ENCODE data around the gene RPUSD1. TPM values are rescaled to one million over a fixed set of nuclear protein-coding genes. Genes with fewer than 3 reads are reported as not detected.
A peak's percentile ranks its signal among the peaks of the same experiment; 100 is the strongest.

RPUSD1 gene
- polyA plus RNA-seq, 1 of the 3 experiments (the other 2 are of a cell fraction), result 27.7 TPM

- TF ChIP-seq EZH2phosphoT487 (IDR thresholded peaks at IDR 0.05; ENCODE audit: borderline replicate concordance, low read depth) (no peak), IRF3 (IDR thresholded peaks at IDR 0.05; ENCODE audit: low read depth, low read length) (no peak), TCF12 (IDR thresholded peaks at IDR 0.05) (no peak), CHD2 (IDR thresholded peaks at IDR 0.05; ENCODE audit: low read length, partially characterized antibody) (no peak)
- H3K9me2 ChIP-seq, result no peaks in the 10 kb centered on the region
- H3K79me2 ChIP-seq (ENCODE audit: insufficient read depth), result no peaks in the 10 kb centered on the region
- H3K4me1 ChIP-seq (ENCODE audit: control insufficient read depth in 1 of 2, insufficient read depth in 2 of 2, low read depth in 1 of 2, low read length in 1 of 2), result peaks cover 0 to 3% of the 10 kb centered on the region in 2 experiments; a peak in 1 of 4 replicates
- H3K4me3 ChIP-seq (ENCODE audit: low read depth in 2 of 2, low read length in 1 of 2), result peak overlapping the region in 1 of 2 experiments; percentile 53; a peak in 2 of 4 replicates
- DNase-seq, result no peak
- peak overlapping the region; percentile 62; the same call in 1 of the 2 replicates for H3K4me2 ChIP-seq
- ChIA-PET POLR2A (no interaction called here), CTCF (interaction anchor here (0.8 to 10.1 kb wide), 6 partner anchors 14 to 292 kb away, joined by 3 to 61 read pairs (median 5); no protein-coding TSS in a partner anchor)
- H3K27me3 ChIP-seq (ENCODE audit: insufficient read depth), result peaks cover 15% of the 10 kb centered on the region; the same call in 1 of the 2 replicates
- H3K36me3 ChIP-seq (replicated peaks in 1 of 2; ENCODE audit: control insufficient read depth in 1 of 2, insufficient read depth in 2 of 2, low read length in 1 of 2), result no peaks in the 10 kb centered on the region
- H3K9me3 ChIP-seq, result no peaks in the 10 kb centered on the region
- H2AFZ ChIP-seq (ENCODE audit: low read depth), result no peak overlapping the region
- 59% methylated on average over 16 of the region's 22 CpGs for WGBS (ENCODE audit: low lambda C conversion rate)
- H3K9ac ChIP-seq, result no peak overlapping the region
- no peak overlapping the region for H3K27ac ChIP-seq (ENCODE audit: low read depth in 2 of 2, low read length in 1 of 2)
- H4K20me1 ChIP-seq (ENCODE audit: insufficient read depth), result no peaks in the 10 kb centered on the region
- no peaks in the 10 kb centered on the region for H3F3A ChIP-seq (replicated peaks; ENCODE audit: insufficient read depth)
Observed at GRCh38 chr16:813916-814412, 25.8 kb upstream of the RPUSD1 start.

- Histone ChIP-seq H2AFZ (ENCODE audit: low read depth) (no peak overlapping the region), H3K4me1 (ENCODE audit: control insufficient read depth in 1 of 2, insufficient read depth in 2 of 2, low read depth in 1 of 2, low read length in 1 of 2) (peaks cover 0 to 9% of the 10 kb centered on the region in 2 experiments; a peak in 1 of 4 replicates), H3K27me3 (ENCODE audit: insufficient read depth) (peaks cover 9% of the 10 kb centered on the region; the same call in 1 of the 2 replicates), H3K79me2 (ENCODE audit: insufficient read depth) (no peaks in the 10 kb centered on the region), H3K9me2 (no peaks in the 10 kb centered on the region), H3K27ac (ENCODE audit: low read depth in 2 of 2, low read length in 1 of 2) (no peak overlapping the region), H3K36me3 (replicated peaks in 1 of 2; ENCODE audit: control insufficient read depth in 1 of 2, insufficient read depth in 2 of 2, low read length in 1 of 2) (no peaks in the 10 kb centered on the region), H4K20me1 (ENCODE audit: insufficient read depth) (no peaks in the 10 kb centered on the region), H3F3A (replicated peaks; ENCODE audit: insufficient read depth) (no peaks in the 10 kb centered on the region), H3K4me3 (ENCODE audit: low read depth in 2 of 2, low read length in 1 of 2) (peak overlapping the region; percentile 15 to 53), H3K4me2 (peak overlapping the region; percentile 62), H3K9ac (no peak overlapping the region), H3K9me3 (no peaks in the 10 kb centered on the region)
- POLR2A ChIA-PET, result no interaction called here
- CTCF ChIA-PET, result interaction anchor here (0.6 to 10.1 kb wide), 7 partner anchors 14 to 293 kb away, joined by 3 to 61 read pairs (median 3); no protein-coding TSS in a partner anchor
- WGBS (ENCODE audit: low lambda C conversion rate), result 8% methylated on average over 26 of the region's 67 CpGs
- DNase-seq, result peak; percentile 92
- TF ChIP-seq GABPA (IDR thresholded peaks at IDR 0.05; ENCODE audit: low read depth), result no peak
- no peak for TF ChIP-seq RCOR1 (IDR thresholded peaks at IDR 0.05; ENCODE audit: low read length)
- no peak for TF ChIP-seq PBX3 (IDR thresholded peaks at IDR 0.05)
- no peak for TF ChIP-seq POLR2AphosphoS5 (IDR thresholded peaks at IDR 0.05; ENCODE audit: low read depth, low read length)
- no peak for TF ChIP-seq IRF3 (IDR thresholded peaks at IDR 0.05; ENCODE audit: low read depth, low read length)
- peak; percentile 77 for TF ChIP-seq RAD21 (IDR thresholded peaks at IDR 0.05; ENCODE audit: low read length)
- no peak for TF ChIP-seq TCF12 (IDR thresholded peaks at IDR 0.05)
- TF ChIP-seq RXRA (IDR thresholded peaks at IDR 0.05; ENCODE audit: borderline replicate concordance, low read depth), result no peak
- no peak for TF ChIP-seq FOSL2 (IDR thresholded peaks at IDR 0.05; ENCODE audit: borderline replicate concordance, low read depth)
- peak; percentile 67 for TF ChIP-seq SMC3 (IDR thresholded peaks at IDR 0.05; ENCODE audit: low read depth, low read length)
- TF ChIP-seq MEF2A (IDR thresholded peaks at IDR 0.05; ENCODE audit: borderline replicate concordance, low read depth), result no peak
- no peak for TF ChIP-seq FOXM1 (IDR thresholded peaks at IDR 0.05; ENCODE audit: low read depth)
- no peak for TF ChIP-seq ZBTB33 (IDR thresholded peaks at IDR 0.05; ENCODE audit: borderline replicate concordance, low read depth)
- TF ChIP-seq ELF1 (IDR thresholded peaks at IDR 0.05), result no peak
- TF ChIP-seq REST (IDR thresholded peaks at IDR 0.05; ENCODE audit: low read depth, low read length), result no peak
Observed at GRCh38 chr16:813204-813915, 25.2 kb upstream of the RPUSD1 start.
